Measurements from ENCODE around the gene ARMC8. TPM values are rescaled to one million over a fixed set of nuclear protein-coding genes. Genes with fewer than 3 reads are reported as not detected.

The ARMC8 gene
- polyA plus RNA-seq, 2 of the 4 experiments (the other 2 are of a cell fraction): 25.6 to 45.7 TPM

- Histone ChIP-seq H3K4me1 (peaks cover 9% of the 10 kb centered on the region; the same call in 2 of the 3 replicates), H3K4me3 (peak overlapping the region; percentile 63), H3K4me2 (peak overlapping the region; percentile 84), H3K9me3 (no peaks in the 10 kb centered on the region), H3K27ac (no peak overlapping the region)
- WGBS (ENCODE audit: missing lambda C conversion rate): 19% methylated on average over 4 of the region's 7 CpGs
- FAIRE-seq (no peak), ATAC-seq (no peak), DNase-seq (ENCODE audit: low read depth in 1 of 2, low spot score in 1 of 2) (no peak)
- ChIA-PET POLR2A (no interaction called here), CTCF (interaction anchor here (0.6 to 1.9 kb wide), 2 partner anchors 264 to 562 kb away, joined by 3 to 5 read pairs; partner anchors contain the start of gene CEP70)
- TF ChIP-seq BCL3 (IDR thresholded peaks at IDR 0.05) (no peak), HEYL (CRISPR knock-in tag; IDR thresholded peaks at IDR 0.05) (no peak), USF2 (IDR thresholded peaks at IDR 0.05) (no peak), MAZ (IDR thresholded peaks at IDR 0.05; ENCODE audit: borderline replicate concordance, low read depth, low read length) (no peak), RCOR1 (IDR thresholded peaks at IDR 0.05; ENCODE audit: low read depth, low read length) (no peak)
These were observed 142.8 kb downstream of the ARMC8 start for GRCh38 chr3:138329984-138330293.

GRCh38 chr3:138331143-138331894 lies 144.2 kb downstream of the ARMC8 start:
- Histone ChIP-seq H3K4me1 (peaks cover 9% of the 10 kb centered on the region; the same call in 2 of the 3 replicates), H3K4me3 (no peak overlapping the region), H3K9me3 (no peaks in the 10 kb centered on the region), H3K4me2 (no peak overlapping the region), H3K27ac (no peak overlapping the region)
- no peak for FAIRE-seq
- DNase-seq (ENCODE audit: low read depth in 1 of 2, low spot score in 1 of 2): peak in 1 of 2 experiments; percentile 28
- CTCF ChIA-PET: interaction anchor here (0.7 to 1.9 kb wide), 8 partner anchors 16 to 605 kb away, joined by 3 to 7 read pairs (median 3); no protein-coding TSS in a partner anchor
- WGBS (ENCODE audit: missing lambda C conversion rate): 70% methylated on average over 6 of the region's 6 CpGs
- POLR2A ChIA-PET: no interaction called here
- no peak for TF ChIP-seq ATOH8 (CRISPR knock-in tag; IDR thresholded peaks at IDR 0.05; ENCODE audit: low read depth)
- TF ChIP-seq POLR2A (IDR thresholded peaks at IDR 0.05; ENCODE audit: low read length): no peak
- no peak for TF ChIP-seq ZNF302 (CRISPR knock-in tag; IDR thresholded peaks at IDR 0.05)
- TF ChIP-seq CHD4 (IDR thresholded peaks at IDR 0.05; ENCODE audit: borderline replicate concordance): no peak
- TF ChIP-seq NFE2L2 (conservative IDR thresholded peaks at IDR 0.05; ENCODE audit: low read length): no peak
- TF ChIP-seq BHLHE40 (IDR thresholded peaks at IDR 0.05; ENCODE audit: low read depth, low read length): no peak
- no peak for TF ChIP-seq KDM1A (IDR thresholded peaks at IDR 0.05; ENCODE audit: low read depth)
- TF ChIP-seq ELK1 (IDR thresholded peaks at IDR 0.05; ENCODE audit: low read depth, low read length): no peak
- TF ChIP-seq NPAS2 (CRISPR knock-in tag; IDR thresholded peaks at IDR 0.05; ENCODE audit: borderline replicate concordance): no peak
- TF ChIP-seq REST (IDR thresholded peaks at IDR 0.05): no peak
- no peak for TF ChIP-seq FOSL2 (IDR thresholded peaks at IDR 0.05)
- no peak for TF ChIP-seq FOSL2 (CRISPR knock-in tag; IDR thresholded peaks at IDR 0.05)
- no peak for TF ChIP-seq HMGXB4 (CRISPR knock-in tag; IDR thresholded peaks at IDR 0.05; ENCODE audit: borderline replicate concordance)
- TF ChIP-seq FOSB (CRISPR knock-in tag; IDR thresholded peaks at IDR 0.05): no peak
- TF ChIP-seq HES2 (IDR thresholded peaks at IDR 0.05): no peak
- no peak for TF ChIP-seq HOXB5 (CRISPR knock-in tag; IDR thresholded peaks at IDR 0.05)
- TF ChIP-seq JUNB (IDR thresholded peaks at IDR 0.05): no peak
- no peak for TF ChIP-seq CTCF (IDR thresholded peaks at IDR 0.05)
- no peak for TF ChIP-seq SMC3 (IDR thresholded peaks at IDR 0.05)
- no peak for ATAC-seq
